ENCODE results near the gene MATR3.

DNA sequence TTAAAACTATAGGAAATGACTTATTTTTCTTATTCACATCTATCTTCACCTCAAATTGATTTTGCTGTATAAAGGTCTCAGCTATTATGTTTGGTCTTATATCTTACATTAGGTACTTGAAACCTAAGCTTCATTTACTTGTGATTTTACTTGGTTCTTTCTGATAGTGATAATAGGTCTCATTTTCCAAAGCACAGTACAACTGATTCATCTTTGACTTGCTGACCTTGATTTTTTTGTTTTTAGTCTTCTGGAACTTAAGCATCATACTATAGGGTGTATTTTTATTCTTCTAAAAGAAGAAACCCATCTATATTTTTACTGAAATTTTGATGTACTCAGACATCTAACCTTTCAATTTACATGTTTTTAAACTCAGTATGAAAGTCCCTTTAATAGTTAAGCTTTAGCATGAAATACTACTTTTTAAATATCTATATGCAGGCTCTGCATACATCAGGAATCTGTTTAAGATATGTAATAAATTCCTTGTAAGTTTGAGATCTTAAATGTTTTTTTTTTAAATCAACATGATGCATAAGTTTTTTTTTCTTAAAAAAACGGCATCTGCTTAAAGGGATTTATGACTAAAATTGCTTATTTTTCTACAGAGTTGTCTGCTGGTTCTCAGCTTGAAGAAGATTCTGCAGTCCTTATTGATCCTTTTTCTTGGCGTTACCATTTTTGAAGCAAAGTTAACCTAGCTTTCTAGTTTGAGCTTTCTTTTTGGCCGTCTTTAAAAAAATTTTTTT lies 13.3 kb downstream of the MATR3 start:
- TF ChIP-seq, protein P1, sequence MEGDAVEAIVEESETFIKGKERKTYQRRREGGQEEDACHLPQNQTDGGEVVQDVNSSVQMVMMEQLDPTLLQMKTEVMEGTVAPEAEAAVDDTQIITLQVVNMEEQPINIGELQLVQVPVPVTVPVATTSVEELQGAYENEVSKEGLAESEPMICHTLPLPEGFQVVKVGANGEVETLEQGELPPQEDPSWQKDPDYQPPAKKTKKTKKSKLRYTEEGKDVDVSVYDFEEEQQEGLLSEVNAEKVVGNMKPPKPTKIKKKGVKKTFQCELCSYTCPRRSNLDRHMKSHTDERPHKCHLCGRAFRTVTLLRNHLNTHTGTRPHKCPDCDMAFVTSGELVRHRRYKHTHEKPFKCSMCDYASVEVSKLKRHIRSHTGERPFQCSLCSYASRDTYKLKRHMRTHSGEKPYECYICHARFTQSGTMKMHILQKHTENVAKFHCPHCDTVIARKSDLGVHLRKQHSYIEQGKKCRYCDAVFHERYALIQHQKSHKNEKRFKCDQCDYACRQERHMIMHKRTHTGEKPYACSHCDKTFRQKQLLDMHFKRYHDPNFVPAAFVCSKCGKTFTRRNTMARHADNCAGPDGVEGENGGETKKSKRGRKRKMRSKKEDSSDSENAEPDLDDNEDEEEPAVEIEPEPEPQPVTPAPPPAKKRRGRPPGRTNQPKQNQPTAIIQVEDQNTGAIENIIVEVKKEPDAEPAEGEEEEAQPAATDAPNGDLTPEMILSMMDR (IDR thresholded peaks at IDR 0.05), result no peak
- TF ChIP-seq POLR2AphosphoS5 (IDR thresholded peaks at IDR 0.05), result no peak
- no peak for TF ChIP-seq POLR2A (IDR thresholded peaks at IDR 0.05)

All from breast epithelium (tissue), 3 donors.